GM11168 (cell line): Measurements from ENCODE around the gene FLNB.

Experiments
- in situ Hi-C: fragments of 300-500 bp; cut with MboI; formaldehyde crosslinking; loops from one replicate; pipeline ENCODE4 v1.12.0; 2022; ENCODE audit warnings: low sequenced_read_pairs; ENCODE audit not compliant: unreplicated experiment

The FLNB gene

DNA sequence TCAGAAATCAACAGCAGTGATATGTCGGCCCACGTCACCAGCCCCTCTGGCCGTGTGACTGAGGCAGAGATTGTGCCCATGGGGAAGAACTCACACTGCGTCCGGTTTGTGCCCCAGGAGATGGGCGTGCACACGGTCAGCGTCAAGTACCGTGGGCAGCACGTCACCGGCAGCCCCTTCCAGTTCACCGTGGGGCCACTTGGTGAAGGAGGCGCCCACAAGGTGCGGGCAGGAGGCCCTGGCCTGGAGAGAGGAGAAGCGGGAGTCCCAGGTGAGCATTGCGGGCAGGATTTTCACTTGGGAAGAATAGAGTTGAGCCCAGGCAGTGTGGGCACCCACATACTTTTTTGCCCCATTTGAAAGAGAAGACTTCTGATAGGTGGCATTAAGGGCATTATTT, 145.1 kb downstream of the FLNB start:
- in situ Hi-C loops = no loop called here

DNA sequence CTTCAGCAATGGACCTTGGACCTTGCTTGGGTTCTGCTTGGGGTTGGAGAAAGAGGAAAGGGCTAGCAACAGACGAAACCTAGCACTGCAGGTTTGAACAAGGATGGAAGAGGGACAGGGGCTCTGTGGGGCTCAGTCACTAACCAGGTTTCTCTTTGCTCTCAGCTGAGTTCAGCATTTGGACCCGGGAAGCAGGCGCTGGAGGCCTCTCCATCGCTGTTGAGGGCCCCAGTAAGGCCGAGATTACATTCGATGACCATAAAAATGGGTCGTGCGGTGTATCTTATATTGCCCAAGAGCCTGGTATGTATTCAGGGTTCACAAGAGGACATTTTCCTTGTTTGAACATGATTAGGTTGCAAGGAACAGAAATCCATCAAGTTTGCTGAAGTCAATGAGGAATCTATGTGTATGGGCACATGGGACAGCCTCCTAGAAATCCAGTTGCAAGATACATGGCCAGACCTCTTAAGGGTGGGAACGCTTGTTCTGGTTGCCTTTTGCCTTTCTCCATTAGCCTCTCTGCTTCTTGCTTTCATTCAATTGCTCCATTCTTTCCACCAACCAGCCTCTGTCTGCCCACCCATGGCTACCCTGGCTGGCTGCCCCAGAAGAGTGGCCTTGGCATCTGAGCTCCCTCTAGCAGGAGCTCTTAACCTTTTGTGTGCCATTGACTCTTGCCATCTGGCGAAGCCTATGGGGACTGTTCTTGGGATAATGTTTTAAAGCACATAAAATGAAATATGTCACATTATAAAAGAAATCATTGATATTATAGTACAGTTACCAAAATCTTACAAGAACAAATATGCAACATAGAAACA, 146.6 kb downstream of the FLNB start:
- in situ Hi-C loops = no loop called here

DNA sequence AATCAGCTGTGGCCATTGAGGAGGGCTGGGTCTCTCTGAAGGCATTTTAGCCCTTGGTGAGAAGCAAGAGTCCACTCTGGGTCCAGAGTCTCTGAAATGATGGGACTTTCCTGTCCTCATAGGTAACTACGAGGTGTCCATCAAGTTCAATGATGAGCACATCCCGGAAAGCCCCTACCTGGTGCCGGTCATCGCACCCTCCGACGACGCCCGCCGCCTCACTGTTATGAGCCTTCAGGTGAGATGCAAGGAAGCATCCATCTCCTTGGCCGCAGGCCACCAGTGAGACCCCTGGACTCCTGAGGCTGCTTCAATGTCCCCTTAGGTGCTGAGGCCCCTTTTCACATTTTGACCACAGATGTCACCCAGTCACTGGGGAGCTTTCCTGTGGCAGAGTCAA, 147.6 kb downstream of the FLNB start:
- in situ Hi-C loops = no loop called here

DNA sequence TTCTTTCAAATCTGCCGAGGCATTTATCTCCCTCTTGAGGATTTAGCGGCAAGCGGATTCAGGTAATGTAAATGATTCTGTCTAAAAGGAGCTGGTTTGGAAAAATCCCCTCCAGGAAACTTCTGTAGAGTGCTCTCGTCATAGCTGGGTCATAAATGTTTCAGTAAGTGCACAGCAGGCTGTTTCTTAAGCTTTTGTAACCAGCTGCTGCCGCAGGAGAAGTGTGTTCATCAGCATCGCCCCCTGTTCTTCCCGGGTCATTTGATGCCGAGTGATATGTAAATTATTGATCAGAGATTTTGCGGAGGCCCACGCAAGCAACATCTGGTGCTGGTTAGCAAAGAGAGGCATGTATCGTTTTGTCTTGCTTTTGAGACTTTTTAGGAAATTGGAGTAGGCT, 149.5 kb downstream of the FLNB start:
- in situ Hi-C loops = no loop called here

DNA sequence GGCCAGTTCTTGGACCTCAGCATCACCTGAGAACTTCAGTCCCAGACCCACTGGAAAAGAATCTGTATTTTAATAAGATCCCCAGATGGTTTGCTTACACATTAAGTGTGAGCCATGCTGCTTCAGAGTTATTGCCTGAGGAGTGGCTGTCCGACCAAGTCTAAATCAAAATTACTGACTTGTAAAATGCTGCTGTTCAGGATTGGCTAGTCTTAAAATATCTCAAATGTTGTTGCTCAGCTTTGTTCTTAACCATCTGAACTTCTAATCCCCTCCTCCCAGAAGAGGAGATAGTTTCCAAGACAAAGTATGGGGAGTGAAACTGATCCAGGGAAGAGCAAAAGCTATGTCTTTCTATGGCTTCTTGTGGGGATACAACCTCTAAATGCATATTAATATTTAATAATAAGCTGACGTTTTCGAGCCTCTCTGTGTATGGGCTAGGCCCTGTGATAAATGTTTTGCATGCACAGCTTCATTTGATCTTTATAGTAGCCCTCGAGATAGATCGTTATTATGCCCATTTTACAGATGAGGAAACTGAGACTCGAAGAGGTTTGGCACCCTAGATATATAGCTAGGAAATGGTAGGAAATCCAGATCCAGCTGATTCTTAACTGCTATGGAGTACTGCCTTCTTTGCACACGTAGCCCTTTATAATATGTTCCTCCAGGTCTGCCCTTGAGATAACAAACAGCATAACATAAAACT, 150.4 kb downstream of the FLNB start:
- in situ Hi-C loops = no loop called here

DNA sequence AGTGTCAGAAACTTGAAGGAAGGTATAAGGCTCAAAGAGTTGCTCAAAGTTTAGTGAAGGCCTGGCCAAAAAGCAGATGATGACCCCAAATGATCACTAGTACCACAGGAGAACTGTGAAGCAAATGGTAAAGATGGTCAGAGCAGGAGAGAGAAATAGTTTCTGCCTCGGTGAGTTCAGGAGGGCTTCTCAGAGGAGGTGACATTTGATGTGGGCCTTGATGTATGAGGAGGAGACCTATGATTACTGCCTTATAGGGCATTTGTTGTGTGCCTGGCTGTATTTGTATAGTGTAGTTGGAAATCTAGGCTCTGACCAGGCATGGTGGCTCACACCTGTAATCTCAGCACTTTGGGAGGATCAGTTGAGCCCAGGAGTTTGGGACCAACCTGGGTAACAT, 152.2 kb downstream of the FLNB start:
- in situ Hi-C loops = no loop called here

DNA sequence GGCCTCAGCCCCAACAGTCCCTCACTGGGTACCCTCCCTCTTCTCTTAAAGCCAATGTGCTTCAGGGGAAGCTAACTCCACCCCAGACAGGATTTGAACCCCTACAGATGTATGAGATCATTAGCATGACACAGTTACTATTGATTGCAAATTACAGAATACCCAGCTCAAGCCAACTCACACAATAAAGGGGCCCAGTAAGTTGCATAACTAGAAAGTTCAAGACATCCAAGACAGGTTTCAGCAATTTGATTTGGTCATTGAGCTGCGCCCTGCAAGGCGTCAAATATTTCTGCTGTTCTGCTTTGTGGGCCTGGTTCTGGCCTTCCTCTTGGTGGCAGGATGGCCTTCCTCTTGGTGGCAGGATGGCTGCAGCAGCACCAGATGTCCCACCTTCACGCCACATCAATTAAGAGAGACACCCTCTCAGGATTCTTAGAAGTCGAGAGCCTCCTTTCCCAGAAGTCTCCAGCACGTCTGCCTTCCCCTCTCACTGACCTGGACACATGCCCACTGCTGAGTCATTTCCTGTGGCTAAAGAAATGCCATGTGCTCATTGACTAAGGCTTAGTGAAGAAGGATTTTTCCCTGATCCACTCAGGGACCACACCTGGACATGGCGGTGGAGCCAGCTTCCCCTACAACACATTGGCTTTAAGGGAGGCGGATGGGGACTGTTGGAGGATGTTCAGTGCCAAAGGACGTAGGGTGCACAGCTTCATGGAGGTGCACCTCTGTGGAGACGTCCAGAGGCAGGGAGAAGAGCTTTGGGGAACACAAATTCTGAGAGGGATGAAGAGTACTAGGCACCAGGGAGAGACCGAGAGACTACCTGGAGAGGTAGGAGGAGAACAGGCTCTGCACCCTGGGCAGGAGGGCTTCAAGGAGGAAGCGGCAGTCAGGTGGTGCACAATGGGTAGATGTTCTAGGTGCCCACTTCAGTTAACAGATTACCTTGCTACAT, 153.5 kb downstream of the FLNB start:
- in situ Hi-C loops = no loop called here

DNA sequence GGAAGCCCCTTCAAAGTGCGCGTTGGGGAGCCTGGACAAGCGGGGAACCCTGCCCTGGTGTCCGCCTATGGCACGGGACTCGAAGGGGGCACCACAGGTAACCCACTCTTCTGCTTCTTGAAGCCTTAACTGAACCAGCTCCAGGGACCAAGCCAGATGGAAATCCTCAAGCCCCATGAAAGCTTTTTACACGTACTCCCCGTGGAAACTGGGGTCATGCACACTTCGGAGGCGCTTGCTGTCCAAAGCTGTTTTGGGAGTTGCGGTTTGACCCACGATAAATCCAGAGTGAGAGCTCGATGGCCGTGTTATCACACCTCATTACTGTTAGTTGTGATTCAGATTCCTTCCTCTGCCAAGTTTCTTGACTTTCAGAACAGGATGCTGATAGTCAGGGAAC, 155.0 kb downstream of the FLNB start:
- in situ Hi-C loops = no loop called here

DNA sequence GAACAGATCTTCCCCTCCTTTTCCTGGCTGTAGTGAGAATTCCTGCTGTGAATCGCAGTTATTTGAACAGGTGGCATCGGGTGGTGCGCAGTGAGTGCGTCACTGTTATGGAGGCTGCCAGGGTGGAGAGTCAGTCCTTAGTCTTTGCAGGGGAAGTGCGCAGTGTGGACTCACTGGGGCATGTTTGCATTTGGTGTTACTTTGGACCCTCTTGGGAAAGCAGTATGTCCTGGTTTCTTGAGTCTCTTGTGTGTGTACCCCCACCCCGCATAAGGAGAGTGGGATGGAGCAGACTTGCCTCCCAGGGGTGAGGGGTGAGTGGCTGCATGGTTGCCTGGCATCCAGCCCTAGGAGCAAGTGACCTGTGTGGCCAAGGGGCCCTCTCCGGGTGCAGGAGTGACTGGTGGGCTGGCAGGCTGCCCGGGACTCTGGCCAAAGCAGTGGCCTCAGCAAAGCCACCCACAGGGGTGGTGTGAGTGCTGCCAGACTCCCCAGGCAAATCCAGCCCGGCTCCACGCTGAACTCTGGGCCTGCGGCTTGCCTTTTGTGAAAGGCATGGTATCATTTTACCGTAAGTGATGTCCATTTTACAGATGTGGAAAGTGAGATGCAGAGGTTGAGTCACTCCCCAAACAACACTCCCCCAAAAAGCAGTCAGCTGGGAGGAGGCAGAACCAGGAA, 156.1 kb downstream of the FLNB start:
- in situ Hi-C loops = no loop called here

DNA sequence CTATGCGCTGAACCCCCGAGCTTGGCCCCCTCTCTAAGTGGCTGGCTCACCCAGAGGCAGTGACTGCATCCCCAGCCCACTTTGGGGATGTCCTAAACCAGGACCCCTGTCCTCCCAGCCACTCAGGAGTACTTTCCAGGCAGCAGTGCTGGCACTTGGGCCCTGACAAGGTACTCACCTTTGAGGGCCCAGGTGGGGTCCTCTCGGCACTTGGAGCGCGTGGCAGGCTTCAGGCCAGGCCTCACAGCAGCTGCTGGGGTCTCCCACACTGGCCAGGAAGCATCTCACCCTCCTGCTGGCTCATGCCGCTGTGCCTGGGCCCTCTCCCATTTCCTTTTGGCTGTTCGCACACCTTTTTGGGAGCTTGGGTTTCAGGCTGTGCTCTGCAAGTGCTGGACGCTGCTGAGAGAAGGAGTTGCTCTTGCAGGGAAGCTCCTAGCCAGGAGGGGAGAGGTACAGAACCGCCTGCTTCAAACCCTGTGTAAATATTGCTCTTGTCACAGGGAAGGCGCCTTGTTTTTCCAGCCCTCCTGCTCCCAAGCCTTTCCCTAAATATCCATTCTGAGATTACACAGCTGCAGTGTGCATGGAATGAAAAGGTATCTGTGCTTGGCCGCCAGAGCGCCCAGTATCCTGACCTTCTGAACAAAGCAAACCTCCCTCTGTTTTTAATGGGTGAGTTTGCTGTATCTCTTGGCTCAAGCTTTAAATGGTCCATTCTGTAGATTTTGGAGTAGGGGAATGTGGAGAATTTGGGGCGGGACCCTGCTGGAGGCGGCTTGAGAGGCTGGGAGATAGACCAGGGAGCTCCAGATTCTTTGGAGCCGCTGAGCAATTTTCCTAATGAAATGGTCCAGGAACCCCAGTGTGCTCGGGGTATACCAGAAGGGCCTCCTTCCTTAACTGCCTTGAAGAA, 156.9 kb downstream of the FLNB start:
- in situ Hi-C loops = no loop called here

DNA sequence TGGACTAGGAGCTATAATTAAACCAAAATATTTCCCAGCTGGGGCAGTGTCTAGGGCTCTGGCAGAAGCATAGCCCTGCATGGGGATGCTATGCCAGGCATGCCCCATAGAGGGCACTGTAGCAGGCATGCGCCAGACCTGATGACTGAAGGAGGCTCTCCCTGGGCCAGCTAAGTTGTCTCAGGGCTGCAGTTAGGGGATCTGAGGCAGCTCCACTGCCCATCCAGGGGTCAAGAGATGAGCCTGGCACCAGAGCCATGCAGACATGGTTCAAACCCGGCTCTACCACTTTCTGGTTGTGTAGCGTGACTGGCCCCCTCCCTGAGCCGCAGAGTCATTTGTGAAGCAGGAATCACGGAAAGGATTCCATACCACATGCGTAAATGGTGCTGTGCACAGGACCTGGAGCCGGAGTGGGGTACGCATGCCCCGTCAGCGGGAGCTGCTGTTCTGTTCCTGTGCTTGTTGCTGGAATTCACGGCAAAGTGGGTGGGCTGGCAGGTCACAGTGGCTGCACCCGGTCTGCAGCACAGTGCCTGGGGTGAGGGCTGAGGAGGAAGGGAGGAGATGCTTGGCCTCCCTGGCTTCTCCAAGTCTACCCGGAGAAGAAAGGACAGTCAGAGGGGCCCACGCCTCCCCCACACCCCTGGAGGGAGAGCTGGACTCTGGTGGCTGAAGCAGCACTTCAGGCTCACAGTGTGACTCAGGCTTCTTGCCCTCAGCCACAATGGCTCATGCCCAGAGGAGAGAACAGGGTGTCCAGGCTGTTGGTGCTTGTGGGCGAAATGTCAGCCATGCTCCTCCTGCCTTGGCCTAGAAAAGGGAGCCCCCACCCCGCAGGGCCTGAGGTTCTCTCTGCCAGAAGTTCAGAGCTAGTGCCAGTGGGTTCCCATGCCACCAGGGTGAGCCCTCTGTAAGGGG, 159.5 kb downstream of the FLNB start:
- in situ Hi-C loops = no loop called here

DNA sequence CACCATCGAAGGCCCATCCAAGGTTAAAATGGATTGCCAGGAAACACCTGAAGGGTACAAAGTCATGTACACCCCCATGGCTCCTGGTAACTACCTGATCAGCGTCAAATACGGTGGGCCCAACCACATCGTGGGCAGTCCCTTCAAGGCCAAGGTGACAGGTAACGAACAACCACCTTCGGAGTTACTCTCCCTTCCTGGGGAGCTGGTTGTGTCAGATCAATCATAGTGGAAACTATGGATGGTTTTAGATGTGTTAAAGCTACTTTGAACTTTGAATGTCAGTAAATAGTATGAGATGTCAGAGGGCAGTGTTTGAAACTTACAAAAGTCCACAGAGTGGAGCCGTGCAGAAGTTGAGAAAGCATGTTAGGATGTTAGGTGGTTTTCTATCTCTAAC, 160.3 kb downstream of the FLNB start:
- in situ Hi-C loops = no loop called here

DNA sequence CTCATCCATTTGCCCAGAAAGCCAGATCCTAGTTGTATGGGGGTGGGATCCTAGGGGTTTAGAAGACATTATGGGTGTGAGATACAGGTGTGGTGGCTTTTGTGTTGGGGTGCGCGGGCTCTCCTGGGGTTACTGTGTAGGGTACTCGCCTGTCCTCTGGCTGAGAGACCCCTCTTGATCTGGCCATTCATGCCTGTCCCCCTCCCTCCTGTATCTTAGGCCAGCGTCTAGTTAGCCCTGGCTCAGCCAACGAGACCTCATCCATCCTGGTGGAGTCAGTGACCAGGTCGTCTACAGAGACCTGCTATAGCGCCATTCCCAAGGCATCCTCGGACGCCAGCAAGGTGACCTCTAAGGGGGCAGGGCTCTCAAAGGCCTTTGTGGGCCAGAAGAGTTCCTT, 161.1 kb downstream of the FLNB start:
- in situ Hi-C loops = no loop called here

DNA sequence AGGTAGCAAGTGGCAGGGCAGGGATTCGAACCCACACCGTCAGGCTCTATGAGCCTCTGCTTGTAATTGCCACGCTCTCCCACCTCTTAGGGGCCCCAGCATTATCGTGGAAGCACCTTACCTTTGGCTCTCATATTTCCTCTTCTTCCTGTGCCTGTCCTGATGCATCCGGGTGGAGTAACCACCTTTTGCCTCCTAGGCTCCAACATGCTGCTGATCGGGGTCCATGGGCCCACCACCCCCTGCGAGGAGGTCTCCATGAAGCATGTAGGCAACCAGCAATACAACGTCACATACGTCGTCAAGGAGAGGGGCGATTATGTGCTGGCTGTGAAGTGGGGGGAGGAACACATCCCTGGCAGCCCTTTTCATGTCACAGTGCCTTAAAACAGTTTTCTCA, 162.2 kb downstream of the FLNB start:
- in situ Hi-C loops = no loop called here

DNA sequence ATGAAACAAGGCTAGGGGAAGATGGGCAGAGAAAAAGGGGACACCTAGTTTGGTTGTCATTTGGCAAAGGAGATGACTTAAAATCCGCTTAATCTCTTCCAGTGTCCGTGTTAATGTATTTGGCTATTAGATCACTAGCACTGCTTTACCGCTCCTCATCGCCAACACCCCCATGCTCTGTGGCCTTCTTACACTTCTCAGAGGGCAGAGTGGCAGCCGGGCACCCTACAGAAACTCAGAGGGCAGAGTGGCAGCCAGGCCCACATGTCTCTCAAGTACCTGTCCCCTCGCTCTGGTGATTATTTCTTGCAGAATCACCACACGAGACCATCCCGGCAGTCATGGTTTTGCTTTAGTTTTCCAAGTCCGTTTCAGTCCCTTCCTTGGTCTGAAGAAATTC, 162.9 kb downstream of the FLNB start:
- in situ Hi-C loops = no loop called here

DNA sequence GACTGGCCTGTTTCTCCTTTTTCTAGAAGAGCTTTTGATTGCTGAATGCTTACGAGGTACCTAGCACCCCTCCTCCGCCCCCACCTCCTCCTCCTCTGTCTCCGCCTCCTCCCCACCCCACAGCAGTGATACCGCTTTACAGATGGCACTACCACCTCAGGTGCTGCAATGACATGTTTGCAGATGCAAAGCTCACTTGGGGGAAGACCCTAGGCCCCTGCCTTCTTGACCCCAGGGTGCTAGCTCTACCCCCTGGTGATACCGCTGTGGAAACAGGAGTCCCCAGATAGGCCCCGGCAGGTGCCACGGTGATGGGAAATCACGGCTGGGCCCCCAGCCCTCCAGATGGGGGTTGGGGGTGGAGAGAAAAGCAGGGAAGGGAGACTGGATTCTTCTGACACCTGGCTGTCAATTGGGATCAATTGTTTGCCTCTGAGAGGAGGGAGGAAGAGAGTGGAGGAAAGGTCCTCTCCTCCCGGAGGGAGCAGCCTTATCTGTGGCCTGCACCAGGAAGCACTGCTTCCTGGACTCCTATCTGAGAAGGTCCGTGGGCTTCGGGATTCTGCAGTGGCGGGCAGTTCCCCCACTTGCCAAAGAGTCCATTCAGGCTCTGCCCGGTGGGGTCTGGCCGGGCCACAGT, 164.9 kb downstream of the FLNB start:
- in situ Hi-C loops = no loop called here

DNA sequence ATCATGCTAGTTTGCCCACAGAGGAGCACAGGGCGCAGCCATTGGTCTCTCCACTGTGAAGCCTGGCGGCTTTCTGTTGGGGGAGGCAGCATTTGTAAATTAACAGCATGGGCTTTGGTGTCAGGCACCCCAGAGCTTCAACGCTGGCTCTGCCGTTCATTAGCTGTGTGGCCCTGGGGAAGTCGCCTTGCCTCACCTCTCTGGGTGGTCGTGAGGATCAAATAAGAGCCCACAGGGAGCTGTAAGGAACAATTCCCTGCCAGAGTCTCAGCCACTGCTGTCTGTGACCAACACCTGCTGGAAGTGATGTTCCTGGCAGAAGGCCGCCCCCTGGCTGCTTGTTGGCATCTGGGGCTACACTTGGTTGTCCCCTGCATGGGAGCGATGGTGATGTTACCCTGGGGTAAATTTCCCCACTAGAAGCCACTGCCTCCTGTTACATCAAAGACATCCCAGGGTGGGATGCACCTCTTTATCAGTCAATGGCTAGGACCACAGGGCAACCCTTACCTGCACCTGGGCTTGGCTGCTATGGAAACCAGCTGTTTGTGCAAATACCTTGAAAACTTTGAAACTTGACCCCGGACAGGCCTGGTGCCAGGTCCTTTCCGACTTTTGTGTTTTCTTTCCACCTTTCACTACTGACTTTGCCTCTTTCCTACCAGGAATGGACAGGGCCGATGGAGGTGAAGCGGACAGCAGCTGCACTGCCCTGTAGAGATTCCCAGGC, 165.6 kb downstream of the FLNB start:
- in situ Hi-C loops = no loop called here
